ENCODE data around the gene TEDDM1.

DNA sequence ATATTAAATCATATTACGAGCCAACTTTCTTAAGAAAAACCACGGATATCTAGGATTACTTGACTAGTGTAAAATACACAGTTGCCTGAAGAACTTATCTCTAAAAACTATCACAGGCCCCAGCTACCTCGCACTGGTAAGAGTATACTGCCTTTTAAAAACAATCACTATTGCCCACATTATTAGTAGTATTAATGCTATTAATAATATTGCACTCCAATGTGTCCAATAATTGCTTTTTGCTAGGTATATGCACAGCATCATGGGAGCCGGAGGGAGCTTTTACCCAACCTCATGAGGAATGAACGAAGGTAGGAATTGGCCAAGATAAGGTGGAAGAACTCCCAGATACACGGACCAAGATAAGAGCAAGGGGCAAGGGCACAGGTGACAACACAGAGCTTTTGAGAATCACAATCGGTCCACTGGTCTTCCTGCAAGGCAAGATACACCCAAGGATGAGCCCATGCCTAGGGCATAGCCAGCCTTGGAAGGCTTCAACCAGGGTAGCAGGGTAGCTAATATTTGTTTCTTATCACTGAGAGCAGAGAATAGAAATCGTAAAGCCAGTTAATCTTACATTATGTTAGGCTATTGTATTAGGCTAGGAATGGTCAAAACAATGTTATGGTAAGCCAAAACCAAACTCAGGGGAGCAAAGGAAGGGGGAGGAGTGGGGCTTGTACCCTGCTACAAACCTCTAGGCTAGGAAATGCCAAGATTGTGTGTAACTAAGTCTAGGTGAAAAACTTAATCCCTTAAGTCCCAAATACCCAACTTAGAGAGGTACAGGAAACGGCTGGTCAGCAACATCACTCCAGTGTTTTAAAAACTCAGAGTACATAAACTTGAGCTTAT is 18.3 kb downstream of the TEDDM1 start:
- TF ChIP-seq, protein P1, sequence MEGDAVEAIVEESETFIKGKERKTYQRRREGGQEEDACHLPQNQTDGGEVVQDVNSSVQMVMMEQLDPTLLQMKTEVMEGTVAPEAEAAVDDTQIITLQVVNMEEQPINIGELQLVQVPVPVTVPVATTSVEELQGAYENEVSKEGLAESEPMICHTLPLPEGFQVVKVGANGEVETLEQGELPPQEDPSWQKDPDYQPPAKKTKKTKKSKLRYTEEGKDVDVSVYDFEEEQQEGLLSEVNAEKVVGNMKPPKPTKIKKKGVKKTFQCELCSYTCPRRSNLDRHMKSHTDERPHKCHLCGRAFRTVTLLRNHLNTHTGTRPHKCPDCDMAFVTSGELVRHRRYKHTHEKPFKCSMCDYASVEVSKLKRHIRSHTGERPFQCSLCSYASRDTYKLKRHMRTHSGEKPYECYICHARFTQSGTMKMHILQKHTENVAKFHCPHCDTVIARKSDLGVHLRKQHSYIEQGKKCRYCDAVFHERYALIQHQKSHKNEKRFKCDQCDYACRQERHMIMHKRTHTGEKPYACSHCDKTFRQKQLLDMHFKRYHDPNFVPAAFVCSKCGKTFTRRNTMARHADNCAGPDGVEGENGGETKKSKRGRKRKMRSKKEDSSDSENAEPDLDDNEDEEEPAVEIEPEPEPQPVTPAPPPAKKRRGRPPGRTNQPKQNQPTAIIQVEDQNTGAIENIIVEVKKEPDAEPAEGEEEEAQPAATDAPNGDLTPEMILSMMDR (IDR thresholded peaks at IDR 0.05 in 8 of 11, conservative IDR thresholded peaks at IDR 0.05 in 3 of 11) = no peak
- peak in 2 of 3 donors; percentile 26 to 92 for TF ChIP-seq POLR2AphosphoS5 (IDR thresholded peaks at IDR 0.05)
